HEK293T (cell line): ENCODE measurements around the gene HLF.

Experiments
- CTCF ChIA-PET: fragments of 350-600 bp; formaldehyde crosslinking; extraction: SDS; loops from one replicate; lab custom pipeline; 2021; ENCODE audit warnings: antibody characterized with exemption, inconsistent platforms; lab: Yijun Ruan, JAX
- POLR2A ChIA-PET: fragments of 350-600 bp; formaldehyde crosslinking; extraction: SDS; loops from one replicate; lab custom pipeline; 2020; ENCODE audit warnings: antibody characterized with exemption, inconsistent platforms; lab: Yijun Ruan, JAX
- DNase-seq: peaks from one replicate; pipeline ENCODE4 v3.0.0; 2012; ENCODE audit warnings: mixed read lengths; ENCODE audit errors: extremely low spot score
- ARNT ChIP-seq: fragments of 450-650 bp; IDR thresholded peaks from 2 replicates; pipeline ENCODE4 v1.6.1; 2017; ENCODE audit warnings: mild to moderate bottlenecking
- BHLHE40 ChIP-seq: fragments of 450-650 bp; IDR thresholded peaks from 2 replicates; pipeline ENCODE4 v1.6.1; 2016; ENCODE audit warnings: mild to moderate bottlenecking, moderate library complexity, borderline replicate concordance
- CTBP1 ChIP-seq: fragments of 450-650 bp; IDR thresholded peaks from 2 replicates; pipeline ENCODE4 v1.6.1; 2016; ENCODE audit warnings: borderline replicate concordance
- ELF4 ChIP-seq: fragments of 450-650 bp; IDR thresholded peaks from 2 replicates; pipeline ENCODE4 v1.6.1; 2017; ENCODE audit warnings: antibody characterized with exemption
- FOXA1 ChIP-seq: fragments of 450-650 bp; IDR thresholded peaks from 2 replicates; pipeline ENCODE4 v1.6.1; 2016; ENCODE audit warnings: mild to moderate bottlenecking
- FOXK2 ChIP-seq: fragments of 450-650 bp; IDR thresholded peaks from 2 replicates; pipeline ENCODE4 v1.6.1; 2016; ENCODE audit warnings: mild to moderate bottlenecking
- FOXM1 ChIP-seq: fragments of 450-650 bp; IDR thresholded peaks from 2 replicates; pipeline ENCODE4 v1.6.1; 2017; ENCODE audit warnings: mild to moderate bottlenecking, borderline replicate concordance
- HDGF ChIP-seq: fragments of 450-650 bp; IDR thresholded peaks from 2 replicates; pipeline ENCODE4 v1.6.1; 2017; ENCODE audit warnings: antibody characterized with exemption, borderline replicate concordance
- L3MBTL2 ChIP-seq: fragments of 450-650 bp; conservative IDR thresholded peaks from 2 replicates; pipeline ENCODE4 v1.6.1; 2016; ENCODE audit warnings: mild to moderate bottlenecking
- LEF1 ChIP-seq: fragments of 450-650 bp; IDR thresholded peaks from 2 replicates; pipeline ENCODE4 v1.6.1; 2017; ENCODE audit warnings: mild to moderate bottlenecking, borderline replicate concordance
- NFRKB ChIP-seq: fragments of 450-650 bp; IDR thresholded peaks from 2 replicates; pipeline ENCODE4 v1.6.1; 2016; ENCODE audit warnings: mild to moderate bottlenecking, moderate library complexity
- SP1 ChIP-seq: fragments of 450-650 bp; IDR thresholded peaks from 2 replicates; pipeline ENCODE4 v1.6.1; 2017
- SUZ12 ChIP-seq: fragments of 450-650 bp; IDR thresholded peaks from 2 replicates; pipeline ENCODE4 v1.6.1; 2016; ENCODE audit warnings: mild to moderate bottlenecking
- TARDBP ChIP-seq: fragments of 450-650 bp; IDR thresholded peaks from 2 replicates; pipeline ENCODE4 v1.6.1; 2016
- ZNF384 ChIP-seq: fragments of 450-650 bp; IDR thresholded peaks from 2 replicates; pipeline ENCODE4 v1.6.1; 2016
- TF ChIP-seq, protein P1 (sequence below): fragments of 450-650 bp; IDR thresholded peaks from 2 replicates; pipeline ENCODE4 v1.6.1; 2016

Gene HLF

DNA sequence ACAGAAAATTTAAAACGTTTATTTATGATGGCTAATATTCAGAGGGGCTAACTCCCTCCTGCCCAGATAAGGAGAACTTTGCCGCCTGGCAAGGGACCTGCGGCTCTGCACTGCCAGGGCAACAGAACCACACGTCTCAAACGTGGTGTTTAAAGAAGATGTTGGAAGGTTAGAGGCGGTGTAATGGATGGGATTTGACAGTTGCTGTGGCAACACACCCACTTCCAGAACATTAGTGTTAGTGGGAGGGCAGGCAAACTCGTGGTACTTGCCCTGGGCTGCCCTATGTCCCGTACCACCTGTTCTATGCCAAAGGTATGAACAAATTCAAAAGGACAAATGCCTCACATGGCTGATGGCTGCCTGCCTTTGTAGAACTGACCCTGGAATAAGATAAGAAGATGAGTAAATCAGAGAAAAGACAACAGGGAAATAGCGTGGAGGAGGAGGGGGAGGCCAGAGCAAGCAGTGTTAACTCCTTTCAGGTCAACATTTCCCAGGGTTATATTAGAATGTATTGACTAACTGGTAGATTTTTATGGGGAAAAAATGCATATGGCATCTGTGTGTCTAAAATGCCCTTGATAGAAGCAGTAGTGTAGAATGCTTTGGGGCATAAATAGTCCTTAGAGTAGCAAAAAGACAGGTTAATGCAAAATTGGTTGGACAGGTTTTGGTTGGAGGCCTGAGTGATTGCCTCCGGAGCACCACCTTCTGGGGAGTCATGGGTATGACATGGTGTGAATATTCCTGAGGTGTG lies 30.8 kb downstream of the HLF start:
- DNase-seq = peak; percentile 80
- CTCF ChIA-PET = interaction anchor here (0.6 to 1.4 kb wide), 5 partner anchors 9 to 305 kb away, joined by 3 read pairs; no protein-coding TSS in a partner anchor
- POLR2A ChIA-PET = no interaction called here
- no peak for TF ChIP-seq LEF1
- TF ChIP-seq NFRKB = no peak
- no peak for TF ChIP-seq FOXM1
- no peak for TF ChIP-seq ZNF384
- TF ChIP-seq, protein P1, sequence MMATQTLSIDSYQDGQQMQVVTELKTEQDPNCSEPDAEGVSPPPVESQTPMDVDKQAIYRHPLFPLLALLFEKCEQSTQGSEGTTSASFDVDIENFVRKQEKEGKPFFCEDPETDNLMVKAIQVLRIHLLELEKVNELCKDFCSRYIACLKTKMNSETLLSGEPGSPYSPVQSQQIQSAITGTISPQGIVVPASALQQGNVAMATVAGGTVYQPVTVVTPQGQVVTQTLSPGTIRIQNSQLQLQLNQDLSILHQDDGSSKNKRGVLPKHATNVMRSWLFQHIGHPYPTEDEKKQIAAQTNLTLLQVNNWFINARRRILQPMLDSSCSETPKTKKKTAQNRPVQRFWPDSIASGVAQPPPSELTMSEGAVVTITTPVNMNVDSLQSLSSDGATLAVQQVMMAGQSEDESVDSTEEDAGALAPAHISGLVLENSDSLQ = no peak
- TF ChIP-seq SP1 = no peak
- TF ChIP-seq TARDBP = no peak
- TF ChIP-seq FOXA1 = no peak
- TF ChIP-seq L3MBTL2 = no peak
- TF ChIP-seq ELF4 = no peak

DNA sequence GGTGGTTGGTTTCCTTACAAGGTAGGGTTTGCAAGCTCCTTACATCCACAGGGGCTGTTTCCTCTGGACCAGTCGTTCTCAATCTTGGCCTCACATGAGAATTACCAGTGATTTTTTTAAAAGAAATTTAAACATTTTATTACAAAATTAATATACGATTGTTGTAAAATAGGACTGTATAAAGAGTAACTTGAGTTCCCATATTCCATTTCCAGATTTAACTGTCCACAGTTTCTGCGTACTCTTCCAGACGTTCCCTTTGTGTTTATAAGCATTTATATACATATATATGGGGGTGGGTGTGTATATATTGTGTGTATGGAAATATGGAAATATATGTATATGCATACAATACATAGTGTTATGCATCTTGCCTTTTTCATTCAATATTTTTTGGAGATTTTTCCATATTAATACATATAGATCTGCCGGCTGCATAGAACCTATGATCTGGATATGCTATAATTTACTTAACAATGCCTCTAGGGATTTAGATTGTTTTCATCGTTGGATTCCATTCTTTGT lies 31.5 kb downstream of the HLF start:
- ChIA-PET CTCF (interaction anchor here (0.6 to 1.4 kb wide), 5 partner anchors 9 to 305 kb away, joined by 3 read pairs; no protein-coding TSS in a partner anchor), POLR2A (no interaction called here)
- TF ChIP-seq ELF4 (no peak), NFRKB (no peak), TARDBP (no peak), SUZ12 (no peak), L3MBTL2 (no peak), ARNT (no peak), HDGF (no peak), FOXM1 (no peak)
- TF ChIP-seq, protein P1 = no peak
- no peak for DNase-seq

DNA sequence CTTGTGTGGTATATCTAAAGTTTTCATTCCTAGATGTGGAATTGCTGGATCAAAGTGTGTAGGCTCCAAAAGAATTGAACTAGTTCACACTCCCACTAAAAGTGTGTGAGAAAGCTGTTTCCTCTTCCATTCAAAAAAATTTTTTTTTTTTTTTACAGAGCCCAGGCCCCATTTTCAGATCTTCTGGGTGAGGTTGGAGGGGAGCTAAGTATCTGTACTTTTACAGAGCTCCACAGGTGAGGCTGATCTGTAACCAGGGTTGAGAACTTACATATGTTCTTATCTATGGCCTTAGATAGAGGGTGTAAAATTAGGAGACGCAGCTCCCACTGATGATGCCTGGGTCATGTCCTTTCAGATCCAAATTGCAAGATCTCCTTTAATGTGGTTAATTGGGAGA lies 31.9 kb downstream of the HLF start:
- CTCF ChIA-PET = interaction anchor here (0.6 to 1.4 kb wide), 5 partner anchors 8 to 306 kb away, joined by 3 read pairs; no protein-coding TSS in a partner anchor
- no peak for TF ChIP-seq CTBP1
- no peak for TF ChIP-seq ELF4
- TF ChIP-seq FOXK2 = no peak
- no peak for TF ChIP-seq NFRKB
- TF ChIP-seq ZNF384 = no peak

DNA sequence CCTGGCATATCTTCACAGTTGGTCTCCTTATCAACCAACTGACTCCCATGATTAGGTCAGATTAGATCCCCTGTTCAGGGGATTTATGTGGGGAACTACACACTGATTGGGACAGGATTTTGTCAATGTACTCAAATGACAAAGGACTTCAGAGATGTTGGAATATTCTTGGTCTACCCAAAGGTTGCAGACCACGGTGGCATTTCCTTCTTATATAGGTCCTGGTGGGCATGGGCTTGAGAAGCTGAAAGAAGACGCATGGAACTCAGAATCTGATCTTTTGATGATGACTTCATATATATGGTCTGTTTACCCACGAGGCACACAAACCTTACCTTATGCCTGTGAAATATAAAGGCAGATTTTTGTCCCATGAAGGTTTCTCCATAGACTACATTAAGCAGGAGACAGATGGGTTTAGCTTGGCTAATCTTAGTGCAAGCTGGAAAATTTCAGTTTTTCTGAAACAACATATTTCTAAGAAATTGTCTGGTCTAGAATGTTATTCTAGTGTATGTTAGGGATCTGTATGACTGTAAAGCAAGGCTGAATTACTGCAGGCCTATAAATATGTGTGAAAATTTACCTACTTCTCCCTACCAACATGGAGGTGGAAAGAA lies 33.5 kb downstream of the HLF start:
- DNase-seq = no peak

More for the DNA sequence above, 31.9 kb downstream of the HLF start:
- POLR2A ChIA-PET = no interaction called here
- DNase-seq = no peak

DNA sequence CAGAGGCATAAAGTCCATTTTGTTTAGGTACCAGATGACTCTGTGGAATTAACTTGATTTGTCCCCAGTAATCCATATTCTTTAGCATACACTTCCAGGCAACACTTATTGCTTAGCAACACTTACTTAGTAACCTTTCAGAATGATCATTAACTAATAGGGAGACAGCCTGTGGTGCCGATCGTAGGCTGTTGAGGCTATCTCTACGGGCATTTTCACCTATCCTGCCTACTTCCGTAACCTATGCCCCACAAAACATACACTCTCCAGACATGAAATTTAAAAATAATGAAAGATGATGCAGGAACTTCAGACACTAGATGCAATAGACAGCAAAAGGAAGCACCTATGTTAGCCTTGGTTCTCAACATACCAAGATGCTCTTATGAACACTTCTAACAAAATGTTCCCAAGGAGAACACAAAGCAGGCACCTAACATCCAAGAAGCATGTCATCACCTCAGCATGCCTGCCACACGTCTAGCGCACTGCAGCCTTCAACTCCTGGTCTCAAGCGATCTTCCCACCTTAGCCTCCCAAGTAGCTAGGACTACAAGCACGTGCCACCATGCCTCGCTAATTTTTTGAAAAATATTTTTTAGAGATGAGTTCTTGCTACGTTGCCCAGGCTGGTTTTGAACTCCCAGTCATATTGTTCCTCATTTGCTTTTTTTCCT lies 34.5 kb downstream of the HLF start:
- TF ChIP-seq, protein P1 = no peak
- TF ChIP-seq LEF1 (no peak), TARDBP (no peak), FOXA1 (no peak), SUZ12 (no peak), ZNF384 (no peak), ELF4 (no peak), ARNT (no peak), CTBP1 (no peak), HDGF (no peak), FOXK2 (no peak), BHLHE40 (no peak), L3MBTL2 (no peak), SP1 (no peak), NFRKB (no peak), FOXM1 (no peak)
- no peak for DNase-seq
- ChIA-PET CTCF (no interaction called here), POLR2A (no interaction called here)

More for the DNA sequence above, 33.5 kb downstream of the HLF start:
- POLR2A ChIA-PET = no interaction called here
- CTCF ChIA-PET = interaction anchor here (0.5 kb wide), 1 partner anchor 57 kb away, joined by 3 read pairs; no protein-coding TSS in a partner anchor
- TF ChIP-seq TARDBP = no peak
- TF ChIP-seq HDGF = no peak
- TF ChIP-seq, protein P1 = no peak
- no peak for TF ChIP-seq FOXA1
- TF ChIP-seq ARNT = no peak
- no peak for TF ChIP-seq BHLHE40
- TF ChIP-seq FOXK2 = no peak
- TF ChIP-seq SP1 = no peak
- TF ChIP-seq LEF1 = no peak
- no peak for TF ChIP-seq SUZ12
- no peak for TF ChIP-seq NFRKB
